ENCODE data around the gene ANKS3.

ANKS3 gene

DNA sequence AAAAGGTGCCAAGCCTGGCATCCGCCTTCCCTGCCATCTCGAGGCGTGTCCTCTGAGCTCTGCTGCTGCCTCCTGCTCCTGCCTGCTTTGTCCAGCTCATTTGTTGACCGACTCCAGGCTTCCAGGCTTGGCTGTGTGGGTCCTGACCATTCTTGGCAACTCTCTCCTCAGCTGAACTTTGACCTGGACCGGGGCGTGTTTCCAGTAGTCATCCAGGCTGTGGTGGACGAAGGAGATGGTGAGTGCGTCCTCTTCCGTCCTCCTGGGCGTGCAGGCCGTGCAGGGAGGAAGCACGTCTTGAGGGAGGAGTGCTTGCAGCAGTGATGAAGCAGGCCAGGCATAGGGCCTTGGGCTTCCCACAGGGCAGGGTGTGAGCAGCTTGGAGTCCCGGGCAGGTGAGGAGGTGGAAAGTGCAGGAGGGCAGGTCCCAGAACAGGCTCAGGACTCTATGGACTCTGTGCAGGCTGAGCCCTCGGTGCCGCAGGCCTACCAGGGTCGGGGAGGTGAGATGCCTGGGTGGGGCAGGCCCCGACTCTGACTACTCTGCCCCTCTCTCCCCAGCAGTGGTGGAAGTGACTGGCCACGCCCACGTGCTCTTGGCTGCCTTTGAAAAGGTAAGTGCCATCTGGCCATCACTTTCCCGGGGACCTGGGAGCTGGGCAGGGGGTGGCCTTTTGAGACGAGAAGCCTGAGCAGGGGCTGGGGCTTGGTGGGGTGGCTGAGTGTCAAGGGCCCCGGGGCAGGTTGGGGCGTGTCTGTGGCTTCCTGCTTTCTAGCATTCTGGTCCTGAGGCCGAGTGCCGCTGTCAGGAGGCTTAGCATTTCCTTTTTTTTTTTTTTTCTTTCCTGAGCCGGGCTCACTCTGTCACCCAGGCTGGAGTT, 69.3 kb downstream of the ANKS3 start:
- no peak for DNase-seq

DNA sequence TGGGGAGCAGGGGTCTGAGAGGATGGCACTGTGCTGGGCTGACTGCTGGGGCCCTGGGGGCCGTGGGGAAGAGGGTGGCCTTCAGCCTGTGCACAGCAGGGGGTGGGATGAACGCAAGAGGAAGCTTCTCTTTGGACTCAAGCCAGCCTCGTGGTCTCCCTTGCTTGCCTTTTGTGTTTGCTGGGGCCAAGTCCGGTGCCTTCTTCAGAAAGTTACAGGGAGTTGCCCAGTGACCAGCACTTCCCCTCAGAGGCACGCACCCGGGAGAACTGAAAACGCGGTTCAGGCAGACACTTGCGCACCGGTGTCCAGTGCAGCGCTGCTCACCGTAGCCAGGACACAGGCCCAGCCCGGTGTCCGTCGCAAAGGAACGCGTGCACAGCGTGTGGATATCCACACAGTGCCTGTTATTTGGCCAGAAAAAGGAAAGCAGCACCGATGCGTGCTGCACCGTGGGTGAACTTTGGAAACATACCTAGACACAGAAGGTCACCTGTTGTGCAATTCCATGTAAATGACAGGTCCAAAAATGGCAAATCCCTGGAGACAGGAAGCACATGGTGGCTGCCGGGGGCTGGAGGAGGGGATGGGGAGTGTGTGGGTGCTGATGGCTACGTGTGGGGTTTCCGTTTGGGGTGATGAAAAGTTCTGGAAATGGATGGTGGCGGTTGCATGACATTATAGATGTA, 70.2 kb downstream of the ANKS3 start:
- DNase-seq, result no peak

DNA sequence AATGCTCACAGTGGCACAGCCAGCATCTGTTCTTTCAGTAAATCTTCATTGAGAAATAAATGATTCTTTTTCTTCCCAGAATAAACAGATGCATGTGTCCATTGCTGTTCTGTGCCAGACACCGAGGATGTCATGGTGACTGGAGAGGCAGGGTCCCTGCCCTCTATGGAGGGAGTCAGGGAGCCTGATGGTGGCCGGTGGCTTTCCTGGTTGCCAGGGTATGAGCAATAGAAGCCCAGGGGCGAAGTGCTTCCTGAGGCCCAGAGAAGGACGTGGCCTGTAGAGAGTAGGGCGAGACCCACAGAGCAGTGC, 70.7 kb downstream of the ANKS3 start:
- no peak for DNase-seq

DNA sequence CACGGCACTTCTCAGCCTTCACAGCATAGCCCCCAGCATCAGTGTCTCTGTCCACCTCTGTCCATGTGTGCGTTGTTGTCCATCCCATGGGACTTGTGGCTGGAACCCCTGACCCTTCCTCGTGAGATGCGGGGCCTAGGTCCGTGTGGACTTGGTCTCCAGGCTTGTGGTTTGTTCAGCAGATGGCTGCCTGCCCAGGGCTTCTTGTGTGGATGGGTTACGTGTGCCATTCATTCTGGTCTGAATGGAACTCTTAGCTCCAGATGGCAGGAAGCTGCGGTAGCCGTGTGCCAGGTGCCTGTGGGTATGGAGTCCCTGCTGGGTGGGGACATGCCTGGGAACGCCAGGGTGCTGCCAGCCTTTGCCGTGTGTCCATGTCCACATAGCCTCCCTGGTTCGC, 72.4 kb downstream of the ANKS3 start:
- no peak for DNase-seq

DNA sequence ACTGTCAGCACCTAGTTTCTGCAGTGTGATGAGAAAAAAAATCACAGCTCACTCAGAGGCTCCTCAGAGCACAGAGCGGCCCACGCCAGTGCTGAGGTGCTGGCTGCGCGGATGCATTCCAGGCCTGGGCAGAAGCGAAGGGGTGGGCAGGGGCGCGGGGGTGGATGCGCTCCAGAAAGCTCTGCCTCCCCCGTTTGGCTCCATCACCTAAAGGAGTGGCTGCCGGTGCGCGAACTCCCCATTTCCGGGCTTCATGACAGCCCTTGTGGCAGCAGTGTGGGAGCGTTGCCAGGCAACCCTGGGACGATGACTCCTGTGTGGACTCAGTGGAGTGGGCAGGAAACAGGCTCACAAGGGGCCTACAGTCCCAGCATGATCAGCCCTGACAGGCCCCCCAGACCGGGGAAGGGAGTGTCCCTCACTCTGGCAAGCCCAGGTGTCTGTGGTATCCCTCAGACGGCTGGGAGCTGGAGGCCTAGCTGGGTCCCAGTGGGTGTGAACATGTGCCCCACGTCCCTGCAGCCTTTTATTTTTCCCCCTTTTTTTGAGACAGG, 73.5 kb downstream of the ANKS3 start:
- peak; percentile 98 for DNase-seq

DNA sequence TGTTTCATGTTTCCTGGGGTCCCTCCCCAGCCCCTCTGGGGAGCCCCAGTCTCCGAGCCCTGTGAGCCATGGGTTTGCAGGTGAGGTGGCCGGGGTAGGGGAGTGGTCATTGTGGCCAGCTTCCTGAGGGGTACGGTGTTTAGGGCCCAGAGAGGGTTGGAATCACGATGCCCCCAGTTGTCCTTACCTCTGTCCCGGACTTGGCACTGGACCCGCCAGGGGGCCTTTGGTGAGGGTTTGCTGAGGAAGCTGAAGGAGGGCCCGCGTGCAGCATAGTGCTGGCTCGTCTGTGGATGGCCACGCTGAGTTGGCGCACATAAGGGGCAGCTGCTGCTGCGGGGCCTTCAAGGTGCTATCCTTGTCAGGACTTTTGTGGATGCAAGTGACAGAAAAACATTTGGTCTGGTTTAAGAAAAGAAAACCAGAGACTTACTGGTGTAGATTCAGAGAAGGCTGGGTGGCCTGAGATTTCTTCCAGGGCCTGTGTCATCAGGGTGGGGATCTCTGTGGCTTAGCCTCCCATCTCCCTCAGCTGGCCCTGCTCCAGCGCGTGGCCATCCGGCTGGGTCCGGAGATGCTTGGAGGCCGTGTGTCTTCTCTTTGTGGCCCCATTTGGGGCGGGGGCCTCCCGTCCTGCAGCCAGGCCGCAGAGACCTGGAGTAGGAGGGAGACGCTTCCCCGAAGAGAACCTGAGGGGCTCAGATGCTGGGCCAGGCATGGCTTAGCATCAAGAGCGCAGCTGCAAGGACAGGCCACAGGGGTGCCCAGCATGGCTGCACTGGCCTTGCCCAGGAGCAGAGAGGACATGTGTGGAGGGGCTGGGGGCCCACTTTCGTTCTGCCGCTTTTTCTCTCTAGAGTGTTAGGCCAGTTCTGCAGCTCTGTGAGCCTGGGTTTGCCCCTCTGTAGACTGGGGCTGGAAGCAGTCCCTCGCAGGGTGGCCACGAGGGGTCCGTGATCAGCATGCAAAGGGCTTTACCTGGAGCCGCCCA, 74.4 kb downstream of the ANKS3 start:
- no peak for DNase-seq

DNA sequence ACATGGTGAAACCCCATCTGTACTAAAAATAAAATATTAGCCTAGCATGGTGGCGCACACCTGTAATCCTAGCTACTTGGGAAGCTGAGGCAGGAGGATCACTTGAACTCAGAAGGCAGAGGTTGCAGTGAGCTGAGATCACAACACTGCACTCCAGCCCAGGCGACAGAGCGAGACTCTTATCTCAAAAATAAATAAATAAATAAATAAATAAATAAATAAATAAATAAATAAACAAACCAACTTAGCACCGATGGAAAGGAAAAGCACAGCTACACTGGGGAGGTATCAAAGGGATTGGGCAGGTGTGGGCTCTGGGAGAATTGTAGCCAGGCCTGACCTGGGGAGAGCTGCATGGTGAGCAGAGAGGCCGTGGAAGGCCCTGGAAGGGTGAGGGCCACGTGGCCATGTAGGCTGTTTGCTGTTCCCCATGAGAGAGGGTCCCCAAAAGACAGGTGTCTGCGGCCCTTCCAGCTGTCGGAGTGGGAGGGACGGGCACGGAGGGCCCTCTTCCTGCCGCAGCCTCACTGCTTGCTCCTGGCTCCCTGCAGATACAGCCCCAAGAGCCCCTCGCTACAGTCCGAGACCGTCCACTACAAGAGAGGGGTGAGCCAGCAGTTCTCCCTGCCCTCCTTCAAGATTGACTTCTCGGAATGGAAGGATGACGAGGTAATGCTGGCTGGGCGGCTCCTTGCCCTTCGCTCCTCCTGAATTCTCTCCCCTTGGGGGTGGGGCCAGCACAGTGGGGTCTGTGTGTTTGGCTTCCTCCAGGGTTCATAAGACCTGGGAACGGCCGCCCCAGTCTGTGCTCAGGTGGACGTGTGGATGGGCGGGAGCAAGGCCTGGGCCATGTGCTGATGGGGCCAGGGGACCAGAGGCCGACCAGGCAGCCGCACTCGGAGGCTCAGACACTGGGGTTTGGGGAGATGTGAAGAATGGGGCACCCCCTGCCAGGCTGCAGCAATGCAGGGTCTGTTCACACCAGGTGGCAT, 77.1 kb downstream of the ANKS3 start:
- no peak for DNase-seq

DNA sequence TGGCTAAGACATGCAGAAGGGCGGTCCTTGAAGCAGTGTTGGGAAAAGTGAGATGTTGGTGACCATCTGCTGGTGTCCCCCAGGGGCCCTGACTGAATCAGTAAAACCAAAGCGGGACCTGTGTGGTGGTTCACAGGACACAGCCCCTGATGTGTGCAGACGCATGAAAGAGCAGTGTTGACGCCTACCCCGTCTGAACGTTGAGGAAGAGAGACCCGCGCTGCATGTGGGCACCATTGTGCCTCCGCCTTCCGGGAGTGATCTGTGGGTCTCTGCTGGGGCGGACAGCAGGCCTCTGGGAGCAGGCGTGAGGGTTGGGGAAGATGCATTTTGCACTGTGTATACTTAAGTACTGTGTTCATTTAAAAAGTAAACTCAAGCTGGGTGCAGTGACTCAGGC, 77.8 kb downstream of the ANKS3 start:
- DNase-seq, result no peak

DNA sequence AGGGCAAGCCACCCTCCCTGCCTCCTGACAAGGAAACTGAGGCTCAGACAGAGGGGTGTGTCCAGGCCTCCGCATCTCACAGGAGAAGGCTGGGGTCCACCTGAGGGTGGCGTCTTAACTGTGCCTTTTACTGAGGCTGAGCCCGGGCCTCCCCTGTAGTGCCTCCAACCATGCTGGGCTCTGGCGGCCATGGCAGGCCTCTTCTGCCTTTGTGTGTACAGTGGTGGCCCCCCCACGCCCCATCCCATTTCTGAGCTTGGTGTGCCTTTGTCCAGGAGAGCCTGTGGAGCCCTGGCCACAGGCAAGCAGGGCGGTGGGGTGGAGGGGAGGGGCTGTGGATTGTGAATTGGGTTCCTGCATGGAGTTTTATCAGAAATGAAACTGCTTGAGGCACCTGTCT, 78.3 kb downstream of the ANKS3 start:
- no peak for DNase-seq

DNA sequence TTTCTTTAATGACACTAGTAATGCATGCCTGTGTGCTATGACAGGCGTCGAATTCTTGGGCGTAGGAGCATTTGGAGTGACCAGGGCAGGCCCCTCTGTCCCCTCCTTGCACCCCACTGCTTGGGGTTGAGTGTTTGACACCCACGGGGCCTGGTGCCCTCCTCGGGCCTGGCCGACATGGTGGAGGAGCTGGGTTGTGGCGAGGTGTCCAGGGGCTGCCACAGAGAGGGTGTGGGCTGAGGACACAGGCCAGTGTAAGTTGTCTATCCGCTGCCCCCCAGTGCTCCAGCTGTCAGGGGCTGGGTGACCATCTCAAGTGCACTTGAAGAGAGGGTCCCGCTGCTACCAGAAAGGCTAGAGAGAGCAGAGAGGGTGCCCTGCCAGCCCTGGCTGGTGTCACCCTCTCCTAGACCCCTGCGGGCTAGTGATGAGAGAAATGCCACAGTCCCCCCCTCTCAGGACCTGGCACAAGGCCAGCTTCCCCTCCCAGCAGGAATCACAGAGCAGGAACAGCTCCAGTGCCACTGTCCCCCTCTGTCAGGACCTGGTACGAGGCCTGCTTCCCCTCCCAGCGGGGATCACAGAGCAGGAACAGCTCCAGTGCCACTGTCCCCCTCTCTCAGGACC, 79.0 kb downstream of the ANKS3 start:
- DNase-seq, result no peak

DNA sequence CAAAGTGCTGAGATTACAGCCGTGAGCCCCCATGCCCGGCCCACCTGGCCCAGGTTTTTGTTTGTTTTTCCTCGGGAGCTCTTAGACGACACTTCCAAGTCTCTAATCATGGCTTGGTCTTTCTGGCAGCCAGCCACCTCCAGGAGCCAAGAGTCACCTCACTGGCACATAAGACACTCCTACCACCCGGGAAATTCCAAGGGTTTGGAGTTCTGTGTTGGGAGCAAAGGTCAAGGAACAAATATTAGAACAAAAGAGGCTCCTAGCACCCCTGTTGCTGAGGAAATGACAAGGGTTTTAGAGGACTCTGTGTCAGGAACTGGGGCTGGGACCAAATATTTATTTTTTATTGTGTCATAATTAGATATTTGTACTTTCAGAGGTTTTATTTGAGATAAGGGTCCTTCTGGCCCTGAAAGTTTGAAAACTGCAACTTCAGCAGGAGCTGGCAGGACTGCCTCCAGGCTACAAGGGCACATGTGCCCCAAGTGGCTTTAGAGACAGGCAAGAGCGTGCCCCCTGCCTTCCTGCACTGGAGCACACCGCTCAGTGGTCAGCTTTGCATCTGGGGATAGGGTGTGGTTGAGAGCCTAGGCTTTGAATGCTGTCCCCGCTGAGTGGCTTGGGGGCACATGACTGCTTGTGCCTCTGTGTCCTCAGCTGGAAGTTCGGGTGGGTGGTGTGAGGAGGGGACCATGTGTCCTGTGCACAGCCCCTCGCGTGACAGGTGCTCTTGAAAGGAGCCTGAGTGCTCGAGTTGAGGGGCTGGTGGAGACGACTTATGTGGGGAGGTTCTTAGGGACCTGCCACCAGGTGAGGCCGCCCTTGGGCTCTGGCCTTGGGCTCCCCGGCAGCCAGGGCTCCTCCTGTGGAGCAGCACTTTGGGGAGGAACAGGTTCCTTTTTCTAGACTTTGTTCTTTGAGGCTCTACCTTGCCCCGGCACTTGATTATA, 79.8 kb downstream of the ANKS3 start:
- peak; percentile 15 for DNase-seq

DNA sequence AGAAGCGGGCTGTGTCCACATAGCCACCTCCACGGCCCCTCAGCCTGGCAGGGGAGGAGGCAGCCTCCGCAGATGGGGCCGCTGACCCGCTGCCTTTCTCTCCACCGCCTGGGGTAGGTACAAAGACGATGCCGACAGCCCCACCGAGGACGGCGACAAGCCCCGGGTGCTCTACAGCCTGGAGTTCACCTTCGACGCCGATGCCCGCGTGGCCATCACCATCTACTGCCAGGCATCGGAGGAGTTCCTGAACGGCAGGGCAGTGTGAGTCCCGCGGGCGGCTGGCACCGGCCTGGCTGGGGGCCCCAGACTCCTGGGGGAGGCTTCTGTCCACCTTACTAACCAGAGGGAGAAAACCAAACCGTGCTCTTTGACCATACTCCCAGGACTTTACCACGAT, 81.5 kb downstream of the ANKS3 start:
- DNase-seq, result no peak

DNA sequence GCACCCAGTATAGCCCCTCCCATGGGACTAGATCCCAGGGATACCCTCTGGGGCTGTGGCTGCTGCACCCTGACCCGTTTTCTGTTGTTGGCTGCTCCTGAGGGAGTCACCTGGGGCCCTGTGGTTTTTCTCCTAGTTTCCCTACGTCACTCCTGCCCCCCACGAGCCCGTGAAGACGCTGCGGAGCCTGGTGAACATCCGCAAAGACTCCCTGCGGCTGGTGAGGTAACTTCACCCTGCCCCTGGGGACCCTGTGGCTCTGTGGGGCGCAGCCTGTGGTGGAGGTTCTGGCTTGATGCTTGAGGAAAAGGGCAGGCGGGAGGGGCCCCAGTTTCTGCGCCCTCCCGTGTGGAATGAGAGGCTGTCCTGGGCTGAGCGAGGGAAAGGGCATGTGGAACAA, 82.2 kb downstream of the ANKS3 start:
- no peak for DNase-seq

DNA sequence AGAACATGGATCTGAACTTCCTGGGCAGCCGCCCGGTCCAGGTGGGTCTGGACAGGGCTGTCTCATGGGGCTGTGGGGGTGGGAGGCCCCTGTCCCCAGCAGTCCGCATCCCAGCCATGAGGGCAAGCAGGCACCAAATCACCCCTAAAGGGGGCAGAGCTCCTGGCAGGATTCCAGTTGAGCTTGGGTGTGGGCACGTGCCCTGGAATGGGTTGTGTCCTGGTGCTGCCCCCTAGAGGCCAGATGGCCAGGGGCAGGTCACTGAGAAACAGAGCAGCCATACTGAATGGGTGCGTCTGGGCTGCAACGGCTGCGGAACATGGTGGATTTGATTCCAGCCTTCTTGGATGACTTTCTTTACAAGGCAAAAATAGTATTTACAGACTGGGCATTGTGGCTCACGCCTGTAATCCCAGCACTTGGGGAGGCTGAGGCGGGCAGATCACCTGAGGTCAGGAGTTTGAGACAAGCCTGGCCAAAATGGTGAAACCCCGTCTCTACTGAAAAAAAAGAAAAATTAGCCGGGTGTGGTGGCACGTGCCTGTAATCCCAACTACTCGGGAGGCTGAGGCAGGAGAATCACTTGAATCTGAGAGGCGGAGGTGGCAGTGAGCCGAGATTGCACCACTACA, 83.5 kb downstream of the ANKS3 start:
- peak; percentile 19 for DNase-seq

DNA sequence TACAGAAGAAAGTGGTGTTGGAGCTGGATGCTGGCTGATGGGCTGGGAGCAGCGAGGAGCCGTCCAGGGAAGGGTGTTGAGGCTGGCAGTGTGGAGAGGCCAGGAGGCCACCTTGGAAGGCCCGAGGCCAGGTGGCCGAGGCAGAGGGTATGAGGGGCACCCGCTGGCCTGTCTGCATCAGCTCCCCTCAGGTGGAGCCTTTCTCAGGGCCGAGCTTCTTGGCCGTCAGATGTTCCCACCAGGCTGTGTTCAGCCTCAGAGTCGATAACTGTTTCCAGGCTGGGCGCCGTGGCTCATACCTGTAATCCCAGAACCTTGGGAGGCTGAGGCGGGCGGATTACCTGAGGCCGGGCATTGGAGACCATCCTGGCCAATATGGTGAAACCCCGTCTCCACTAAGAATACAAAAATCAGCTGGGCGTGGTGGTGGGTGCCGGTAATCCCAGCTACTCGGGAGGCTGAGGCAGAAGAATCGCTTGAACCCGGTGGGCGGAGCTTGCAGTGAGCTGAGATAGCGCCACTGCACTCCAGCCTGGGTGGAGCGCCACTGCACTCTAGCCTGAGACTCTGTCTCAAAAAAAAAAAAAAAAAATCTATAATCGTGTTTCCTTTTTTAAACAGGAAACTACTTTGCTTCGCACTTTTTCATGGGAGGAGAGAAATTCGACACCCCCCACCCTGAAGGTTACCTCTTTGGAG, 84.2 kb downstream of the ANKS3 start:
- DNase-seq, result no peak

DNA sequence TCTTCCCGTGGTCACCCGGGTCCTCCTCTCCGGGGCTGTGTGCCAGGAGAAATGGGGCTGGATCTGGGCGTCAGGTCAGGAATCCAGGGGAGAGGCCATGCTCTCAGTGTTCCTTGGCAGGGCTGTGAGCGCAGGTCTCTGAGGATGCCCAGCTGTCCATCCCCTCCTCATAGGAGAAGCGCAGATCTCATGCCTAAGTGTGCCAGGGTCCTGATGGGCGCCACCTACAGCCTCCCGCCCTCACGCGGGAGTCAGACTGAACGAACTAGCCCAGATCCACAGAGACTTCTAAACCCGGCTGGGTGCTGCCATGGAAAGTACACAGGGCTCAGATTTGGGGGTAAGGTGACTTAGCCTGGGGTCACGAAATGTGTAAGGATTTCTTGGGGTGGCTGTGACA, 85.2 kb downstream of the ANKS3 start:
- DNase-seq, result no peak

DNA sequence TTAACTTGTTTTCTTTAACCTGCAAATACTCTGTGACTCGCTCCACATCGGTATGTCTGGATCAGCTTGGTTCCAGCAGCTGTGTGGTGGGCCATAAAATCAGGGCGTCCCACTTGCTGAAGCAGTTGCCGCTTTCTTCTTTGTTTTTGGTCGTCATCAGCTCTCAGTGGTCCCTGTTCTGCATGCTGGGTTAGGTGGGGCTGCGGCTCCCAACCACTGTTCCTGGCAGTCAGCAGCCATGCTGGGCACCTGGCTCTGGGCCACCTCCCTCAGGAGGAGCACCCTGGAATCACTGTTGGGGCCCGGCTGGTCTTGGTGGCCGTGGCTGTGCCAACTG, 86.5 kb downstream of the ANKS3 start:
- no peak for DNase-seq

DNA sequence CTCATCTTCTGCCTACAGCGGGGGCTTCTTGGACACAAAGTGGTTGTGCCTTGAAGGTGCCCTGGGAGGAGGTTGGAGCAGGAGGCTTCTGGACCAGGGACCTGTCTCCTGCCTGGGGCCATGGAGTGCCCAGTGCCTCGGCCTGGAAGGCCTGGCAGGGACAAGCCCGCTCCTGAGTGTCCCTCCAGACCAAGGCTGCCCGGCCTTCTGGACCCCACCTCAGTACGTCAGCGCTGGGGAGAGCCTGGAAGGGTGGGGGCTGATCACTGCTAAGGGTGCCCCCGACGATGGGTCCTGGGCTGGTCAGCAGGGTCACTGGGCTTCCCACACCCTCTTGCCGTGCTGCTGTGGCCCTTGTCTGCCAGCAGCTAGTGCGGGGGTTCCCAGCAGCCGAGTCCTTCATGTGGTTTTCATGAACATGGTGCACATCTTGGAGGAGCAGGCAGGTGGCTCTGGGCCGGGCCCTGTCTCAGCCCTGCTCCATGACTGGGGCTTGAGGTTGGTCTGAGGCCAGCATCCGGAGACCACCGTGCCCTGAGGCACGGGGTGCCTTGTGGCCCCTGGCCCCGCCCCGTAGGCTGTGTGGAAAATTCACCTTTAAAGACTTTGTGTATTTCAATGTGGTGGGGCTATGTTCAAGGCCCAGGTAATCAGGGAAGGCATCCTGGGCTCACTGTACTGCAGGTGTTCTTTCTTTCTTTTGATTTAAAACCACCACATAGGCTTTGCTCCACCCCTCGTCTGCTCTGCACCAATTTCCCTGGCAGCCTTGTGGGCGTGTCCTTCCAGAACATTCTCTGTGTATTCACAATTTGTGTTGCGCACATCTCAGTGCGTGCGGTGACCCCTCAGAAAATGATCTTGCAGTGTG, 87.1 kb downstream of the ANKS3 start:
- DNase-seq, result no peak
